OCI-LY7 (cell line): ENCODE results near the gene GPC1. TPM values are rescaled to one million over a fixed set of nuclear protein-coding genes. Genes with fewer than 3 reads are reported as not detected.

Experiments
- BruUV-seq: library from RNA; stranded (reverse); fragments of 400-500 nt; replicated peaks from 2 replicates; lab custom pipeline; 2021; lab: Mats Ljungman, UMichigan
- CTCF ChIA-PET: fragments of 300-600 bp; sonication (Branson Sonifier 250); formaldehyde crosslinking; loops from one replicate; lab custom pipeline; 2022; ENCODE audit warnings: antibody characterized with exemption; ENCODE audit not compliant: unreplicated experiment; lab: Charles Lee
- POLR2A ChIA-PET: fragments of 300-600 bp; sonication (Branson Sonifier 250); formaldehyde crosslinking; loops from one replicate; lab custom pipeline; 2022; ENCODE audit warnings: antibody characterized with exemption; lab: Charles Lee
- DNase-seq: peaks from one replicate; pipeline ENCODE4 v3.0.0-alpha.2; 2015; ENCODE audit warnings: low spot score
- H2AFZ ChIP-seq: fragments of 200-600 bp; sonication (generic), shearing (Covaris generic); 2 replicates; pipeline ENCODE4 v1.6.1; 2014; ENCODE audit warnings: mild to moderate bottlenecking, antibody characterized with exemption, low read length, moderate library complexity
- H3K27ac ChIP-seq: fragments of 200-600 bp; sonication (generic); 2 replicates; pipeline ENCODE4 v1.5.1; 2014; ENCODE audit warnings: mixed run types, low read depth, mild to moderate bottlenecking, moderate library complexity, low read length, inconsistent platforms; ENCODE audit not compliant: poor library complexity, severe bottlenecking
- H3K36me3 ChIP-seq: fragments of 200-600 bp; sonication (generic); 2 replicates; pipeline ENCODE4 v1.6.1; 2014; ENCODE audit warnings: mild to moderate bottlenecking, antibody characterized with exemption, low read length, moderate library complexity, mixed read lengths; ENCODE audit not compliant: insufficient read depth
- H3K4me1 ChIP-seq: fragments of 200-600 bp; sonication (generic); 2 replicates; pipeline ENCODE4 v1.5.1; 2014; ENCODE audit warnings: mild to moderate bottlenecking, low read length; ENCODE audit not compliant: insufficient read depth, poor library complexity, severe bottlenecking
- H3K4me2 ChIP-seq: fragments of 200-600 bp; sonication (generic); 2 replicates; pipeline ENCODE4 v1.6.1; 2014; ENCODE audit warnings: mild to moderate bottlenecking, low read length
- H3K4me3 ChIP-seq: fragments of 200-600 bp; sonication (generic); 2 replicates; pipeline ENCODE4 v1.5.1; 2014; ENCODE audit warnings: mild to moderate bottlenecking, low read depth, low read length; ENCODE audit not compliant: poor library complexity, severe bottlenecking
- H3K79me2 ChIP-seq: fragments of 200-600 bp; sonication (generic); 2 replicates; pipeline ENCODE4 v1.6.1; 2016; ENCODE audit warnings: low read depth, mild to moderate bottlenecking, low read length, moderate library complexity, mixed read lengths; ENCODE audit not compliant: insufficient read depth
- H3K9me2 ChIP-seq: fragments of 200-600 bp; sonication (generic); 2 replicates; pipeline ENCODE4 v1.6.1; 2016; ENCODE audit warnings: mild to moderate bottlenecking, low read length, mixed read lengths; ENCODE audit not compliant: insufficient read depth
- H3K9me3 ChIP-seq: fragments of 200-600 bp; sonication (generic); 2 replicates; pipeline ENCODE4 v1.6.1; 2014; ENCODE audit warnings: mild to moderate bottlenecking, mixed run types, low read length, mixed read lengths
- H4K20me1 ChIP-seq: fragments of 200-600 bp; sonication (generic); 2 replicates; pipeline ENCODE4 v1.6.1; 2014; ENCODE audit warnings: mild to moderate bottlenecking, antibody characterized with exemption, low read length, moderate library complexity, mixed read lengths; ENCODE audit not compliant: insufficient read depth
- CTCF ChIP-seq: fragments of 200-600 bp; sonication (generic); conservative IDR thresholded peaks from 2 replicates; pipeline ENCODE4 v1.5.1; 2014; ENCODE audit warnings: mild to moderate bottlenecking, antibody characterized with exemption, low read length, moderate library complexity, mixed read lengths
- EZH2phosphoT487 ChIP-seq: fragments of 200-600 bp; sonication (generic); IDR thresholded peaks from 2 replicates; pipeline ENCODE4 v1.6.1; 2018; ENCODE audit warnings: low read depth, borderline replicate concordance, mild to moderate bottlenecking, mixed run types, antibody characterized with exemption, low read length, moderate library complexity, mixed read lengths
- intact Hi-C: fragments of 100-400 bp; cut with micrococcal nuclease; formaldehyde crosslinking; loops from one replicate; pipeline ENCODE4 v1.10.0; 2022; ENCODE audit not compliant: unreplicated experiment
- total RNA-seq, 2 experiments: library from RNA; depleted of rRNA in 1 of 2; stranded (reverse); fragments of >200 nt in 1 of 2; shearing (Covaris generic) in 1 of 2; gene quantifications; 2 replicates each; pipeline ENCODE4 v1.2.3, GENCODE V29; 2014 to 2022

The GPC1 gene
- total RNA-seq, 2 experiments from 2014 or later = 2.4 to 4.0 TPM

GRCh38 chr2:240412211-240412861 lies 23.1 kb upstream of the GPC1 start:
- no peaks in the 10 kb centered on the region for H3K4me1 ChIP-seq
- no peaks in the 10 kb centered on the region for H4K20me1 ChIP-seq
- ChIA-PET CTCF (interaction anchor here (0.6 kb wide), 1 partner anchor 53 kb away, joined by 3 read pairs; no protein-coding TSS in a partner anchor), POLR2A (no interaction called here)
- H3K9me3 ChIP-seq = no peaks in the 10 kb centered on the region
- H3K79me2 ChIP-seq = no peaks in the 10 kb centered on the region
- H3K4me3 ChIP-seq = no peak overlapping the region
- H2AFZ ChIP-seq = no peak overlapping the region
- no peak for TF ChIP-seq EZH2phosphoT487
- no peak for TF ChIP-seq CTCF
- no peak for DNase-seq
- no TSS peak for BruUV-seq
- intact Hi-C loops = no loop called here
- H3K36me3 ChIP-seq = no peaks in the 10 kb centered on the region
- no peak overlapping the region for H3K4me2 ChIP-seq
- H3K9me2 ChIP-seq = no peaks in the 10 kb centered on the region
- no peak overlapping the region for H3K27ac ChIP-seq

- Histone ChIP-seq H4K20me1 (no peaks in the 10 kb centered on the region), H3K4me3 (no peak overlapping the region), H3K36me3 (no peaks in the 10 kb centered on the region), H3K4me2 (no peak overlapping the region), H3K4me1 (no peaks in the 10 kb centered on the region), H2AFZ (no peak overlapping the region), H3K9me3 (no peaks in the 10 kb centered on the region), H3K79me2 (no peaks in the 10 kb centered on the region), H3K9me2 (no peaks in the 10 kb centered on the region), H3K27ac (no peak overlapping the region)
- POLR2A ChIA-PET = no interaction called here
- DNase-seq = no peak
- BruUV-seq = no TSS peak
- no peak for TF ChIP-seq EZH2phosphoT487
- TF ChIP-seq CTCF = no peak
- CTCF ChIA-PET = no interaction called here
- intact Hi-C loops = no loop called here
Measured at GRCh38 chr2:240412975-240413812, 22.3 kb upstream of the GPC1 start.
